Ascending aorta (tissue), 2 donors: Measurements from ENCODE around the gene TAS1R3. TPM values are rescaled to one million over a fixed set of nuclear protein-coding genes. Genes with fewer than 3 reads are reported as not detected.

ENCODE experiments used
- DNase-seq, 2 donors: peaks; one replicate each; pipeline ENCODE4 v3.0.0-alpha.2; 2019; ENCODE audit warnings: low spot score in 2 of 2
- H3K27ac ChIP-seq, 2 donors: fragments of 200-600 bp; sonication (generic); one replicate each; pipeline ENCODE4 v1.5.1; 2016 to 2017; ENCODE audit warnings: mild to moderate bottlenecking in 1 of 2
- H3K27me3 ChIP-seq: fragments of 200-600 bp; sonication (generic); one replicate; pipeline ENCODE4 v1.5.1; 2017
- H3K36me3 ChIP-seq, 2 donors: fragments of 200-600 bp; sonication (generic); one replicate each; pipeline ENCODE4 v1.5.1; 2016
- H3K4me1 ChIP-seq, 2 donors: fragments of 200-600 bp; sonication (generic); one replicate each; pipeline ENCODE4 v1.5.1; 2016 to 2017; ENCODE audit warnings: mild to moderate bottlenecking in 1 of 2
- H3K4me3 ChIP-seq, 2 donors: fragments of 200-600 bp; sonication (generic); one replicate each; pipeline ENCODE4 v1.5.1; 2016 to 2017; ENCODE audit warnings: mild to moderate bottlenecking in 1 of 2
- H3K9me3 ChIP-seq, 2 donors: fragments of 200-600 bp; sonication (generic); one replicate each; pipeline ENCODE4 v1.5.1; 2016
- intact Hi-C: fragments of 100-400 bp; cut with DNase I; formaldehyde crosslinking; loops from one replicate; pipeline ENCODE4 v1.15.1; 2023
- total RNA-seq: library from RNA; depleted of rRNA; stranded (reverse); fragments of >200 nt; gene quantifications from one replicate; pipeline ENCODE4 v1.1.0, GENCODE V29; 2016
- TF ChIP-seq, protein P1 (sequence below), 3 experiments: fragments of 200-600 bp in 2 of 3; fragments of 450-650 bp in 1 of 3; sonication (generic) in 2 of 3; IDR thresholded peaks; one replicate each; pipeline ENCODE4 v1.5.1; 2016 to 2019; ENCODE audit warnings: antibody characterized with exemption in 3 of 3, mild to moderate bottlenecking in 1 of 3, moderate library complexity in 1 of 3

Gene TAS1R3
- total RNA-seq, 1 donor from 2014 or later, result 2.7 TPM

DNA sequence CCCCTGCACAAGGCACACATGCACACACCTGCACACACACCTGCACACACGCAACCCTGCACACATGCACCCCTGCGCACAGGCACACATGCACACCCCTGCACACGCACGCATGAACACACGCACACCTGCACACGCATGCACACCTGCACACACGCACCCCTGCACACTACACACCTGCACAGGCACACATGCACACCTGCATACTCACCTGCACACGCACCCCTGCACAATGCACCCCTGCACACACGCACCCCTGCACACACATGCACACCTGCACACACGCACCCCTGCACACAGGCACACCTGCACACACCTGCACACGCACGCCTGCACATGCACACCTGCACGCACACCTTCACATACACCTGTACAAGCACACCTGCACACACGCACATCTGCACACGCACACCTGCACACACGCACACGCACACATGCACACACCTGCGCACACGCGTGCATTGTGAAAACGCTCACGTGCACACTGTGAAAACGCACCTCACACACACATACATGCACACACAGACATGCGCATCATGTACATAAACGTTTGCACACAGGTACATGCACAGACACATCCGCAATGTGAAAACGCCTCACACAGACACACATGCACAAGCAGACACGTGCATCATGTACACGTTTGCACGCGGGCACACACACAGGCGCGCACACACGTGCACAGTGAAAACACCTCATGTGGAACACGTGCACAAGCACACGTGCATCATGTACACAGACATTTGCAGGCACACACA, 9.9 kb downstream of the TAS1R3 start:
- Histone ChIP-seq H3K4me1 (peaks cover 0 to 5% of the 10 kb centered on the region in 2 donors), H3K27me3 (no peaks in the 10 kb centered on the region), H3K27ac (no peak overlapping the region), H3K36me3 (peaks cover 47 to 55% of the 10 kb centered on the region in 2 donors), H3K4me3 (no peak overlapping the region), H3K9me3 (no peaks in the 10 kb centered on the region)
- TF ChIP-seq, protein P1, sequence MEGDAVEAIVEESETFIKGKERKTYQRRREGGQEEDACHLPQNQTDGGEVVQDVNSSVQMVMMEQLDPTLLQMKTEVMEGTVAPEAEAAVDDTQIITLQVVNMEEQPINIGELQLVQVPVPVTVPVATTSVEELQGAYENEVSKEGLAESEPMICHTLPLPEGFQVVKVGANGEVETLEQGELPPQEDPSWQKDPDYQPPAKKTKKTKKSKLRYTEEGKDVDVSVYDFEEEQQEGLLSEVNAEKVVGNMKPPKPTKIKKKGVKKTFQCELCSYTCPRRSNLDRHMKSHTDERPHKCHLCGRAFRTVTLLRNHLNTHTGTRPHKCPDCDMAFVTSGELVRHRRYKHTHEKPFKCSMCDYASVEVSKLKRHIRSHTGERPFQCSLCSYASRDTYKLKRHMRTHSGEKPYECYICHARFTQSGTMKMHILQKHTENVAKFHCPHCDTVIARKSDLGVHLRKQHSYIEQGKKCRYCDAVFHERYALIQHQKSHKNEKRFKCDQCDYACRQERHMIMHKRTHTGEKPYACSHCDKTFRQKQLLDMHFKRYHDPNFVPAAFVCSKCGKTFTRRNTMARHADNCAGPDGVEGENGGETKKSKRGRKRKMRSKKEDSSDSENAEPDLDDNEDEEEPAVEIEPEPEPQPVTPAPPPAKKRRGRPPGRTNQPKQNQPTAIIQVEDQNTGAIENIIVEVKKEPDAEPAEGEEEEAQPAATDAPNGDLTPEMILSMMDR (IDR thresholded peaks at IDR 0.05), result no peak
- no peak for DNase-seq
- intact Hi-C loops, result no loop called here

GRCh38 chr1:1341549-1342021, 10.5 kb downstream of the TAS1R3 start:
- TF ChIP-seq, protein P1 (IDR thresholded peaks at IDR 0.05), result no peak
- H3K36me3 ChIP-seq, result peaks cover 46 to 49% of the 10 kb centered on the region in 2 donors
- H3K27me3 ChIP-seq, result no peaks in the 10 kb centered on the region

DNA sequence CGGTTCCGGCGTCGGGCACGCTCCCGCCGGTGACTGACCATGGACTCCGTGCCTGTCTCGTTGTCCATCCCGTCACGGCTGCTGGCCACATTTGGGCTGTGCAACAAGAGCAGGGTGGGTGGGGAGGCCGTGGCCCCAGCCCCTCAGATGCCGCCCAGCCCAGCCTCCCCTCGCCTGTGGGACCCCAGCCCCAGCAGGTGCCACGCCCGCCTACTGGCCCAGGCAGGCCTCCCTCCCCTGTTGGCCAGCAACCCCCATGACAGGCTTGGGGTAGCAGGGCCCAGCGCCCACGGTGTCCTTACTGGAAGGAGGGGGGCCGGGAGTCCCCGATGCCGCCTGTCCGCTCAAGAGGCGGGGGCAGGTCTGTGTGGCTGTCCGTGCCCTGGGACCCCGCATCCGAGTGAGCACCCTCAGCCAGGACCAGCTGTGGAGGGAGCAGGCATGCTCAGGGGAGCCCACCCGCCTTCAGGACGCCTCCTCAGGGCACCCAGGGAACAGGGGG, 11.0 kb downstream of the TAS1R3 start:
- TF ChIP-seq, protein P1 (IDR thresholded peaks at IDR 0.05), result no peak
- H3K9me3 ChIP-seq, result no peaks in the 10 kb centered on the region
- no peak overlapping the region for H3K4me3 ChIP-seq
- H3K4me1 ChIP-seq, result peaks cover 0 to 17% of the 10 kb centered on the region in 2 donors
- H3K27me3 ChIP-seq, result no peaks in the 10 kb centered on the region
- intact Hi-C loops, result no loop called here
- no peak for DNase-seq
- no peak overlapping the region for H3K27ac ChIP-seq
- H3K36me3 ChIP-seq, result peaks cover 42 to 46% of the 10 kb centered on the region in 2 donors

More at GRCh38 chr1:1341549-1342021, 10.5 kb downstream of the TAS1R3 start:
- H3K4me1 ChIP-seq, result peaks cover 0 to 11% of the 10 kb centered on the region in 2 donors
- no peaks in the 10 kb centered on the region for H3K9me3 ChIP-seq
- intact Hi-C loops, result no loop called here
- no peak overlapping the region for H3K27ac ChIP-seq
- H3K4me3 ChIP-seq, result no peak overlapping the region
- no peak for DNase-seq

GRCh38 chr1:1342584-1343115, 11.6 kb downstream of the TAS1R3 start:
- no peak overlapping the region for H3K27ac ChIP-seq
- H3K4me3 ChIP-seq, result no peak overlapping the region
- peaks cover 37 to 41% of the 10 kb centered on the region in 2 donors for H3K36me3 ChIP-seq
- intact Hi-C loops, result no loop called here
- no peaks in the 10 kb centered on the region for H3K9me3 ChIP-seq
- no peaks in the 10 kb centered on the region for H3K27me3 ChIP-seq
- peaks cover 0 to 22% of the 10 kb centered on the region in 2 donors for H3K4me1 ChIP-seq
- no peak for DNase-seq
- TF ChIP-seq, protein P1 (IDR thresholded peaks at IDR 0.05), result no peak

GRCh38 chr1:1343811-1344421, 12.8 kb downstream of the TAS1R3 start:
- no peak overlapping the region for H3K4me3 ChIP-seq
- no peaks in the 10 kb centered on the region for H3K9me3 ChIP-seq
- H3K27ac ChIP-seq, result no peak overlapping the region
- H3K36me3 ChIP-seq, result peaks cover 24 to 29% of the 10 kb centered on the region in 2 donors
- TF ChIP-seq, protein P1 (IDR thresholded peaks at IDR 0.05), result no peak
- peaks cover 3 to 30% of the 10 kb centered on the region in 2 donors for H3K4me1 ChIP-seq
- H3K27me3 ChIP-seq, result no peaks in the 10 kb centered on the region
- intact Hi-C loops, result no loop called here
- DNase-seq, result no peak
